Neural progenitor cell (in vitro differentiated cells): ENCODE data around the gene PAQR4. TPM values are rescaled to one million over a fixed set of nuclear protein-coding genes. Genes with fewer than 3 reads are reported as not detected.
A peak's percentile ranks its signal among the peaks of the same experiment; 100 is the strongest.

ENCODE experiments used
- DNase-seq: peaks from one replicate; pipeline ENCODE4 v3.0.0-alpha.2; 2016; ENCODE audit warnings: low spot score
- H2AFZ ChIP-seq: fragments of 200-600 bp; sonication (generic); replicated peaks from 2 replicates; pipeline ENCODE4 v1.6.1; 2016; ENCODE audit warnings: antibody characterized with exemption
- H3F3A ChIP-seq: fragments of 200-600 bp; sonication (generic); 2 replicates; pipeline ENCODE4 v1.6.1; 2016; ENCODE audit warnings: antibody characterized with exemption, low read depth
- H3K27ac ChIP-seq: fragments of 200-600 bp; sonication (generic); 2 replicates; pipeline ENCODE4 v1.5.1; 2016; ENCODE audit warnings: mild to moderate bottlenecking
- H3K27me3 ChIP-seq: fragments of 200-600 bp; sonication (generic); 2 replicates; pipeline ENCODE4 v1.6.1; 2016; ENCODE audit warnings: mild to moderate bottlenecking, moderate library complexity
- H3K36me3 ChIP-seq: fragments of 200-600 bp; sonication (generic); 2 replicates; pipeline ENCODE4 v1.5.1; 2016
- H3K4me1 ChIP-seq: fragments of 200-600 bp; sonication (generic); 2 replicates; pipeline ENCODE4 v1.6.1; 2016; ENCODE audit warnings: mixed run types
- H3K4me2 ChIP-seq: fragments of 200-600 bp; sonication (generic); 2 replicates; pipeline ENCODE4 v1.6.1; 2016
- H3K4me3 ChIP-seq: fragments of 200-600 bp; sonication (generic); 2 replicates; pipeline ENCODE4 v1.5.1; 2016
- H3K79me2 ChIP-seq: fragments of 200-600 bp; sonication (generic); 2 replicates; pipeline ENCODE4 v1.6.1; 2016; ENCODE audit warnings: low read depth
- H3K9ac ChIP-seq: fragments of 200-600 bp; sonication (generic); 2 replicates; pipeline ENCODE4 v1.6.1; 2016
- H3K9me3 ChIP-seq: fragments of 200-600 bp; sonication (generic); 2 replicates; pipeline ENCODE4 v1.5.1; 2016; ENCODE audit warnings: low read depth
- H4K20me1 ChIP-seq: fragments of 200-600 bp; sonication (generic); 2 replicates; pipeline ENCODE4 v1.6.1; 2016; ENCODE audit warnings: low read depth
- H3K27ac Mint-ChIP-seq: 3 replicates; pipeline ENCODE4 v1.8.0; 2021; ENCODE audit warnings: mixed read lengths
- H3K27me3 Mint-ChIP-seq: 2 replicates; pipeline ENCODE4 v1.8.0; 2022; ENCODE audit warnings: low read depth, mild to moderate bottlenecking, inconsistent platforms, moderate library complexity, mixed read lengths; ENCODE audit not compliant: insufficient read depth
- H3K36me3 Mint-ChIP-seq: 3 replicates; pipeline ENCODE4 v1.8.0; 2021; ENCODE audit warnings: mixed read lengths
- H3K4me1 Mint-ChIP-seq: 3 replicates; pipeline ENCODE4 v1.8.0; 2021; ENCODE audit warnings: mixed read lengths
- H3K4me3 Mint-ChIP-seq: 3 replicates; pipeline ENCODE4 v1.8.0; 2021; ENCODE audit warnings: mild to moderate bottlenecking, moderate library complexity, mixed read lengths
- H3K9me3 Mint-ChIP-seq: 3 replicates; pipeline ENCODE4 v1.8.0; 2020; ENCODE audit warnings: mixed read lengths
- CTCF ChIP-seq: fragments of 200-600 bp; sonication (generic); IDR thresholded peaks from 2 replicates; pipeline ENCODE4 v1.5.1; 2017; ENCODE audit warnings: antibody characterized with exemption, mild to moderate bottlenecking
- EZH2phosphoT487 ChIP-seq: fragments of 200-600 bp; sonication (generic); IDR thresholded peaks from 2 replicates; pipeline ENCODE4 v1.6.1; 2017; ENCODE audit warnings: antibody characterized with exemption
- total RNA-seq: library from RNA; depleted of rRNA; stranded (reverse); fragments of >200 nt; gene quantifications from 2 replicates; pipeline ENCODE4 v1.2.3, GENCODE V29; 2015; ENCODE audit warnings: low replicate concordance

PAQR4 gene
- total RNA-seq, 1 donor from 2014 or later = 3.3 TPM

- Mint-ChIP-seq H3K4me1 (peaks cover 17% of the 10 kb centered on the region), H3K9me3 (peaks cover 5% of the 10 kb centered on the region), H3K36me3 (peaks cover 5% of the 10 kb centered on the region), H3K27ac (no peak overlapping the region), H3K27me3 (peaks cover 12% of the 10 kb centered on the region), H3K4me3 (peak overlapping the region; percentile 82)
- H3K4me2 ChIP-seq = peak overlapping the region; percentile 91
- no peaks in the 10 kb centered on the region for H3K9me3 ChIP-seq
- H3K4me3 ChIP-seq = peak overlapping the region; percentile 81
- peaks cover 40% of the 10 kb centered on the region for H3K27me3 ChIP-seq
- TF ChIP-seq CTCF (peak; percentile 57), EZH2phosphoT487 (no peak)
- H3F3A ChIP-seq = peaks cover 32% of the 10 kb centered on the region
- no peak overlapping the region for H3K9ac ChIP-seq
- H4K20me1 ChIP-seq = peaks cover 76% of the 10 kb centered on the region
- peak overlapping the region; percentile 27 for H2AFZ ChIP-seq
- H3K79me2 ChIP-seq = no peaks in the 10 kb centered on the region
- peak; percentile 85 for DNase-seq
- H3K4me1 ChIP-seq = peaks cover 4% of the 10 kb centered on the region
- H3K27ac ChIP-seq = no peak overlapping the region
- H3K36me3 ChIP-seq = no peaks in the 10 kb centered on the region
Observed at GRCh38 chr16:2969545-2970521, 685 bp downstream of the PAQR4 start.

- H2AFZ ChIP-seq = no peak overlapping the region
- Mint-ChIP-seq H3K9me3 (peaks cover 5% of the 10 kb centered on the region), H3K27ac (no peak overlapping the region), H3K4me1 (peaks cover 17% of the 10 kb centered on the region), H3K4me3 (peak overlapping the region; percentile 82), H3K36me3 (peaks cover 5% of the 10 kb centered on the region), H3K27me3 (peaks cover 12% of the 10 kb centered on the region)
- H3K4me2 ChIP-seq = peak overlapping the region; percentile 91
- no peaks in the 10 kb centered on the region for H3K9me3 ChIP-seq
- H3K79me2 ChIP-seq = no peaks in the 10 kb centered on the region
- no peak for DNase-seq
- peaks cover 33% of the 10 kb centered on the region for H3K27me3 ChIP-seq
- H3K27ac ChIP-seq = no peak overlapping the region
- no peak for TF ChIP-seq EZH2phosphoT487
- H3F3A ChIP-seq = peaks cover 26% of the 10 kb centered on the region
- no peak overlapping the region for H3K9ac ChIP-seq
- no peaks in the 10 kb centered on the region for H3K36me3 ChIP-seq
- H3K4me1 ChIP-seq = peaks cover 4% of the 10 kb centered on the region
- peaks cover 70% of the 10 kb centered on the region for H4K20me1 ChIP-seq
- H3K4me3 ChIP-seq = peak overlapping the region; percentile 81
Observed at GRCh38 chr16:2970563-2970962, 1.4 kb downstream of the PAQR4 start.

- no peak overlapping the region for H3K4me2 ChIP-seq
- no peak overlapping the region for H3K27ac Mint-ChIP-seq
Observed at GRCh38 chr16:2971134-2971984, 2.2 kb downstream of the PAQR4 start.

More at GRCh38 chr16:2971134-2971984, 2.2 kb downstream of the PAQR4 start:
- Histone ChIP-seq H3K36me3 (no peaks in the 10 kb centered on the region), H3K9me3 (no peaks in the 10 kb centered on the region), H3K27ac (no peak overlapping the region), H2AFZ (no peak overlapping the region), H3F3A (peaks cover 21% of the 10 kb centered on the region), H3K27me3 (peaks cover 25% of the 10 kb centered on the region), H4K20me1 (peaks cover 62% of the 10 kb centered on the region), H3K4me1 (peaks cover 4% of the 10 kb centered on the region), H3K79me2 (no peaks in the 10 kb centered on the region), H3K9ac (no peak overlapping the region), H3K4me3 (no peak overlapping the region)
- Mint-ChIP-seq H3K4me1 (peaks cover 17% of the 10 kb centered on the region), H3K36me3 (peaks cover 5% of the 10 kb centered on the region), H3K9me3 (peaks cover 5% of the 10 kb centered on the region), H3K4me3 (peak overlapping the region; percentile 82), H3K27me3 (peaks cover 14% of the 10 kb centered on the region)
- no peak for DNase-seq
- no peak for TF ChIP-seq CTCF
